CD1c-positive myeloid dendritic cell (primary cell): ENCODE measurements around the gene FAM120B.
A peak's percentile ranks its signal among the peaks of the same experiment; 100 is the strongest.
"Not testable (repeated sequence)": the region's sequence is repeated elsewhere in the genome, so short reads cannot be mapped to it uniquely, and the experiment has no call there.

Experiments used
- DNase-seq: peaks from one replicate; pipeline ENCODE4 v3.0.0-alpha.2; 2016; ENCODE audit errors: extremely low spot score

FAM120B gene

GRCh38 chr6:170306324-170307079, at the start of gene FAM120B:
TSS of gene FAM120B (plus strand) at chr6:170306758. CDS start at chr6:170317391, 10,633 bp downstream.
- peak; percentile 99 for DNase-seq

- no peak for DNase-seq
These were observed 49.2 kb upstream of the FAM120B start for GRCh38 chr6:170257376-170257775.

- DNase-seq: no peak
These were observed 48.2 kb upstream of the FAM120B start for GRCh38 chr6:170258407-170258806.

- no peak for DNase-seq
These were observed 47.3 kb upstream of the FAM120B start for GRCh38 chr6:170259278-170259677.

GRCh38 chr6:170260686-170261085, 45.9 kb upstream of the FAM120B start:
- no peak for DNase-seq

- no peak for DNase-seq
These were observed 44.7 kb upstream of the FAM120B start for GRCh38 chr6:170261643-170262488.

- DNase-seq: no peak
These were observed 44.0 kb upstream of the FAM120B start for GRCh38 chr6:170262489-170263088.

GRCh38 chr6:170263410-170263809, 43.1 kb upstream of the FAM120B start:
- DNase-seq: no peak

- DNase-seq: no peak
These were observed 42.5 kb upstream of the FAM120B start for GRCh38 chr6:170264086-170264485.

GRCh38 chr6:170264644-170265043, 41.9 kb upstream of the FAM120B start:
- DNase-seq: not testable (repeated sequence)

GRCh38 chr6:170265655-170266054, 40.9 kb upstream of the FAM120B start:
- no peak for DNase-seq

GRCh38 chr6:170266061-170266825, 40.3 kb upstream of the FAM120B start:
- peak; percentile 12 for DNase-seq

GRCh38 chr6:170267688-170268087, 38.9 kb upstream of the FAM120B start:
- DNase-seq: no peak

GRCh38 chr6:170268216-170269129, 38.1 kb upstream of the FAM120B start:
- no peak for DNase-seq

GRCh38 chr6:170269151-170269845, 37.3 kb upstream of the FAM120B start:
- DNase-seq: no peak

GRCh38 chr6:170269846-170270541, 36.6 kb upstream of the FAM120B start:
- no peak for DNase-seq

GRCh38 chr6:170270984-170271593, 35.5 kb upstream of the FAM120B start:
- no peak for DNase-seq

GRCh38 chr6:170271771-170272314, 34.7 kb upstream of the FAM120B start:
- peak; percentile 88 for DNase-seq
